Measurements from ENCODE around the gene TIAL1.
"Not testable (repeated sequence)": the region's sequence is repeated elsewhere in the genome, so short reads cannot be mapped to it uniquely, and the experiment has no call there.

The TIAL1 gene

GRCh38 chr10:119549247-119549999 lies 47.3 kb downstream of the TIAL1 start:
- no peak for DNase-seq (ENCODE audit: low spot score)

GRCh38 chr10:119546009-119546408 lies 50.8 kb downstream of the TIAL1 start:
- no peak for DNase-seq (ENCODE audit: low spot score)

- DNase-seq (ENCODE audit: low spot score): no peak
Measured at GRCh38 chr10:119545310-119545709, 51.5 kb downstream of the TIAL1 start.

- DNase-seq (ENCODE audit: low spot score): no peak
Measured at GRCh38 chr10:119543814-119544642, 52.7 kb downstream of the TIAL1 start.

- DNase-seq (ENCODE audit: low spot score): peak; percentile 69
Measured at GRCh38 chr10:119542988-119543813, 53.6 kb downstream of the TIAL1 start.

GRCh38 chr10:119542357-119542987 lies 54.3 kb downstream of the TIAL1 start, which contains the start of gene RGS10:
Gene RGS10, minus strand, starts transcription at chr10:119542719. Its CDS starts 81 bp downstream, at chr10:119542638.
- peak; percentile 85 for DNase-seq (ENCODE audit: low spot score)

GRCh38 chr10:119541459-119542356 lies 55.1 kb downstream of the TIAL1 start:
- DNase-seq (ENCODE audit: low spot score): peak; percentile 53

- DNase-seq (ENCODE audit: low spot score): no peak
Measured at GRCh38 chr10:119541046-119541445, 55.7 kb downstream of the TIAL1 start.

GRCh38 chr10:119540038-119540437 lies 56.7 kb downstream of the TIAL1 start:
- DNase-seq (ENCODE audit: low spot score): no peak

GRCh38 chr10:119539359-119539825 lies 57.4 kb downstream of the TIAL1 start:
- DNase-seq (ENCODE audit: low spot score): no peak

GRCh38 chr10:119538632-119539358 lies 58.0 kb downstream of the TIAL1 start:
- no peak for DNase-seq (ENCODE audit: low spot score)

- DNase-seq (ENCODE audit: low spot score): no peak
Measured at GRCh38 chr10:119537953-119538630, 58.7 kb downstream of the TIAL1 start.

GRCh38 chr10:119536508-119537025 lies 60.2 kb downstream of the TIAL1 start:
- no peak for DNase-seq (ENCODE audit: low spot score)

- DNase-seq (ENCODE audit: low spot score): no peak
Measured at GRCh38 chr10:119535837-119536507, 60.8 kb downstream of the TIAL1 start.

GRCh38 chr10:119535305-119535704 lies 61.5 kb downstream of the TIAL1 start:
- DNase-seq (ENCODE audit: low spot score): no peak

GRCh38 chr10:119533473-119533872 lies 63.3 kb downstream of the TIAL1 start:
- DNase-seq (ENCODE audit: low spot score): no peak

GRCh38 chr10:119532791-119533190 lies 64.0 kb downstream of the TIAL1 start:
- DNase-seq (ENCODE audit: low spot score): not testable (repeated sequence)

GRCh38 chr10:119532251-119532650 lies 64.5 kb downstream of the TIAL1 start:
- not testable (repeated sequence) for DNase-seq (ENCODE audit: low spot score)

All from germinal center (tissue), 1 donor.